Muscle of leg (tissue), 11 donors: Measurements from ENCODE around the gene SAMD4B. TPM values are rescaled to one million over a fixed set of nuclear protein-coding genes. Genes with fewer than 3 reads are reported as not detected.

Experiments
- DNase-seq: peaks from one replicate; pipeline ENCODE4 v3.0.0; 2013
- H3K27ac ChIP-seq: one replicate; pipeline ENCODE4 v1.5.1; 2013; ENCODE audit warnings: mild to moderate bottlenecking, low read length, control low read depth
- H3K27me3 ChIP-seq: one replicate; pipeline ENCODE4 v1.6.1; 2013; ENCODE audit warnings: low read length; ENCODE audit not compliant: control insufficient read depth, insufficient read depth
- H3K36me3 ChIP-seq: one replicate; pipeline ENCODE4 v1.6.1; 2013; ENCODE audit warnings: low read length; ENCODE audit not compliant: control insufficient read depth, insufficient read depth
- H3K4me1 ChIP-seq: one replicate; pipeline ENCODE4 v1.6.1; 2013; ENCODE audit warnings: low read length; ENCODE audit not compliant: control insufficient read depth, insufficient read depth
- H3K4me3 ChIP-seq: one replicate; pipeline ENCODE4 v1.5.1; 2013; ENCODE audit warnings: low read length, control low read depth
- H3K9me3 ChIP-seq: replicated peaks from 2 replicates; pipeline ENCODE4 v1.6.1; 2013; ENCODE audit warnings: low read depth, low read length; ENCODE audit not compliant: control insufficient read depth
- WGBS: methylation state at CpG from one replicate; pipeline ENCODE4 v1.1.5; 2013; ENCODE audit warnings: missing lambda C conversion rate; ENCODE audit not compliant: insufficient coverage; 5-methylcytosine and 5-hydroxymethylcytosine counted together
- polyA plus RNA-seq, 8 donors: library from polyadenylated mRNA; unstranded; fragments of 120-200 nt; gene quantifications; one replicate each; pipeline versions ENCODE4 v1.2.1 to v1.2.3, GENCODE V29; 2013; ENCODE audit warnings: inconsistent platforms in 1 of 8, low replicate concordance in 1 of 8; ENCODE audit not compliant: insufficient read length in 8 of 8, insufficient read depth in 1 of 8
- total RNA-seq: library from RNA; stranded (reverse); fragments of 120-200 nt; gene quantifications from one replicate; pipeline ENCODE4 v1.2.4, GENCODE V29; 2013

The SAMD4B gene
- total and polyA plus RNA-seq, 9 donors = 36.6 to 99.6 (median 82.8) TPM

GRCh38 chr19:39349326-39349725, 7.1 kb downstream of the SAMD4B start:
- Histone ChIP-seq H3K36me3 (peaks cover 64% of the 10 kb centered on the region), H3K9me3 (no peaks in the 10 kb centered on the region), H3K27me3 (no peaks in the 10 kb centered on the region), H3K27ac (no peak overlapping the region), H3K4me1 (peaks cover 27% of the 10 kb centered on the region), H3K4me3 (no peak overlapping the region)
- DNase-seq = no peak
- WGBS = 80% methylated on average over 1 of the region's 4 CpGs

DNA sequence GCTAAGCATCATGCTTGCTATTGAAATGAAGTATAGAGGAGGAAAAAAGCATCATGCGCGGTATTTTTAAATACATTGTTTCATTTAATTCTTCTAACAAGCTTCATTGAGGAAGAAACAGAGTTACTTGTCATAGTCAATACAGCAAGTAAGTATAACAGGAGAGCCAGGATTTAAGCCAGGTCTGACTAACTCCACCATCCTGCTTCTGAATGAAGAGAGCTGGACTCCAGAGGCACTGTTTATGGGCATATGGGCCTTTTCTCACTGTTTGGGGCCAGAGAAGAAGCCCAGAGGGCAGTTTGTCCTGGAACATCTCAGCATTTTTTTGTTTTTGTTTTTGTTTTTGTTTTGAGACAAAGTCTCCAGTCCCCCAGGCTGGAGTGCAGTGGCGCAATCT, 7.9 kb downstream of the SAMD4B start:
- Histone ChIP-seq H3K36me3 (peaks cover 63% of the 10 kb centered on the region), H3K4me3 (no peak overlapping the region), H3K27ac (no peak overlapping the region), H3K9me3 (no peaks in the 10 kb centered on the region), H3K4me1 (peaks cover 22% of the 10 kb centered on the region), H3K27me3 (no peaks in the 10 kb centered on the region)
- no peak for DNase-seq
- WGBS = no CpG with 5 or more reads among the region's 3 CpGs

DNA sequence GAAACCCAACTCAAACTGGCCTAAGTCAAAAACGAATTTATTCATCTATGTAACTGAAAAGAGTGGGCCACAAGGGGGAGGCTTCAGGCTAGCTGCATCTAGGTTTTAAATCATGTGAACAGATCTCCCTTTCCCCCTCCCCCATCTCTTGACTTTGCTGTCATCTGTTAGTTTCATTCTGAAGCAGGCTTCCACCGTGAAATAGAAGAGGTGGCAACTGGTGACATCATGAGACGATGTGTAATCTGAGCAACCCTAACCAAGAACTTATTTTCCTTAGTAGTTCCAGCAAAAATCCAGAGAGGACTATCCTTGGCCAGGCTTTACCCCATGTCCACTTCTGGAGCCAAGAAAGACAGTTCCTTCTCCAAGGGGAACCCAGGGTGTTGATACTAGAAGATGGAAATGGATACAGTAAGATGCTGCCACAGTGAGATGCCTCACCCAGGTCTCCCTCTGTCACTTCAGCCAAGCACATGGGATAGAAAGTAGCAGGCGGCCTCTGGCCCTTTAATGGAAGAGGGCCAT, 9.4 kb downstream of the SAMD4B start:
- WGBS = 40% methylated on average over 1 of the region's 4 CpGs
- no peaks in the 10 kb centered on the region for H3K9me3 ChIP-seq
- H3K27ac ChIP-seq = peak overlapping the region; percentile 66
- peaks cover 64% of the 10 kb centered on the region for H3K36me3 ChIP-seq
- peaks cover 14% of the 10 kb centered on the region for H3K4me1 ChIP-seq
- H3K27me3 ChIP-seq = no peaks in the 10 kb centered on the region
- DNase-seq = peak; percentile 71
- no peak overlapping the region for H3K4me3 ChIP-seq

DNA sequence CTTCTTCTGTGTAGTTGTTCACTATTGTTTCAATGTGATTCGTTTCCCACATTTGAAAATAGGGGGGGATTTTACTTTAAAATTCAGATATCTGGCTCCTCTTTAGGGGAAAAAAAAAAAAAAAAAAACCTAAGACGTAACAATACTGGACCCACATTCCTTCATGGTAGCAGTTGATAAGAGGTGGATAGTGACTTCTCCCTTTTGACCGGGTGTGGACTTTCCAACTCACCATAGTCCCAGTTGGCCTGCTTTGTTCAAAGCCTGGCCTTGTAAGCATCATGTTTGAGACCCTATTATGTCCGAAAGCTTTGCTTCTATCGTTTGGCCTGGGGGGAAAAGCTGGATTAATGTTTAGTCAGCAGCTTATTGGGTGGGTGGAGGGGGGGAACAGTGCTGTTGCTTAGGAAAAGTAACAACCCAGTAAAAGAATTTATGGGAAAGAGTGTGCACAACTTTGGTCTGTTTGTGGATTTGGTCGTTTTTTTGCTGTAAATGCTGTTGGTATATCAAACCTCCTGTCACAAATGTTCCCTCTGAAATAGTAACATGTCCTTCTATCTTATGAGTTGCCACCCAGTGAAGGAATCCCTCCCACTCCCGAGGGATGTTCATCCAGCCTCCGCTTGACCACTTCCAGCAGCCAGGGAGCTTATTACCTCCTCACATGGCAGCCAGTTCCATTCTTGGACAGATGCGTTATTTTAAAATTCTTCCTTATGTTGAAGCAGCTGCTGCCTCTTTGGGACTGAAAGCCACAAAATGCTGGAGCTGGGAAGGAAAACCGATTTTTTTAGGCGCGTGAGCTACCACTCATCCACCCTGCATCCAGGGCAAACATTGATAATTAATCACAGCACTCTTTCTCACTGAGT, 10.4 kb downstream of the SAMD4B start:
- peak; percentile 80 for DNase-seq
- peak overlapping the region; percentile 72 for H3K27ac ChIP-seq
- H3K9me3 ChIP-seq = no peaks in the 10 kb centered on the region
- H3K4me1 ChIP-seq = peaks cover 11% of the 10 kb centered on the region
- H3K36me3 ChIP-seq = peaks cover 69% of the 10 kb centered on the region
- H3K4me3 ChIP-seq = no peak overlapping the region
- H3K27me3 ChIP-seq = no peaks in the 10 kb centered on the region
- 45% methylated on average over 4 of the region's 12 CpGs for WGBS

- DNase-seq = no peak
- Histone ChIP-seq H3K36me3 (peaks cover 71% of the 10 kb centered on the region), H3K27me3 (no peaks in the 10 kb centered on the region), H3K4me3 (no peak overlapping the region), H3K9me3 (no peaks in the 10 kb centered on the region), H3K27ac (no peak overlapping the region), H3K4me1 (peaks cover 9% of the 10 kb centered on the region)
- 71% methylated on average over 2 of the region's 5 CpGs for WGBS
Measured at GRCh38 chr19:39355253-39355652, 13.0 kb downstream of the SAMD4B start.

DNA sequence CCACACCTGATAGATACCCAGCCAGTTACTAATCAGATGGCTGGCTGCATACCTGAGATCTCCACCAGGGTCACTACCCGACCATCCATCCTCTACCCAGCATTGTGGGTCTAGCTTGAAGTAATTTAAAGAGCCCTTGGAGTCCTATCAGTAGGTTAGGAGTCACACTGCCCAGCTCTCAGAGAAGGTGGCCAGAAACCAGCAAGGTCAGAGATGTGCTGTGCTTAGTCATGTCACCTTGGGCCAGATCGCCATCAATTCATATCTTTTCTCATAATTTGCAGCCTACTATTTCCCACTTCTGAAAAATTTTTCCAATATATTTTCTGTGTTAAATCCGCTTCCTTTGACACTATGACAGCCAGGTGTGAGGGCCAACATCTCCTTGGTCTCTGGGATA, 13.9 kb downstream of the SAMD4B start:
- H3K36me3 ChIP-seq = peaks cover 78% of the 10 kb centered on the region
- DNase-seq = no peak
- H3K4me3 ChIP-seq = no peak overlapping the region
- no peak overlapping the region for H3K27ac ChIP-seq
- peaks cover 9% of the 10 kb centered on the region for H3K4me1 ChIP-seq
- H3K27me3 ChIP-seq = no peaks in the 10 kb centered on the region
- WGBS = 100% methylated on average over 1 of the region's 3 CpGs
- H3K9me3 ChIP-seq = no peaks in the 10 kb centered on the region

GRCh38 chr19:39356647-39357046, 14.4 kb downstream of the SAMD4B start:
- no peaks in the 10 kb centered on the region for H3K9me3 ChIP-seq
- DNase-seq = no peak
- H3K27me3 ChIP-seq = no peaks in the 10 kb centered on the region
- no peak overlapping the region for H3K27ac ChIP-seq
- WGBS = 87% methylated on average over 18 of the region's 18 CpGs
- peaks cover 5% of the 10 kb centered on the region for H3K4me1 ChIP-seq
- H3K4me3 ChIP-seq = no peak overlapping the region
- H3K36me3 ChIP-seq = peaks cover 75% of the 10 kb centered on the region

GRCh38 chr19:39359026-39359425, 16.8 kb downstream of the SAMD4B start:
- H3K36me3 ChIP-seq = peaks cover 85% of the 10 kb centered on the region
- no peaks in the 10 kb centered on the region for H3K27me3 ChIP-seq
- no peak overlapping the region for H3K4me3 ChIP-seq
- DNase-seq = no peak
- no peak overlapping the region for H3K27ac ChIP-seq
- H3K9me3 ChIP-seq = no peaks in the 10 kb centered on the region
- WGBS = no CpG with 5 or more reads among the region's 3 CpGs
- peaks cover 20% of the 10 kb centered on the region for H3K4me1 ChIP-seq

DNA sequence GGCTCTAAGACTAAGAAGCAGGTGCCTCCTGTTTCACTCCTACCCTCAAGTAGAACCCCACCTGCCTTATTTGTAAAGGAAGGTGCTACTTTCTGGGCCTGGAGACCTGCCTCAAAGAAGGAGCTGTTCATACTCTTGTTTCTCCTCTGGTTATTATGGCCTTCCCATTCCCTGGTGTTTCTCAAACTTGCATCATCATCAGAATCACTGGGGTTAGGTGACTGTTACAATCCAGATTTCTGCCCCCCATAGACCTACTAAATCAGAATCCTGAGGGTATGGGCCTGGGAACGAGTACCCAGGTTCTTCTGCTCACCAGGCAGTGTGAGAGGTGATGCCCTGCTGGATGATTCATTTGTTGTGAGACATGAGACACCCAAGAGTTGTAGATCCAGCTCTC, 18.4 kb downstream of the SAMD4B start:
- Histone ChIP-seq H3K9me3 (no peaks in the 10 kb centered on the region), H3K27me3 (no peaks in the 10 kb centered on the region), H3K4me1 (peaks cover 28% of the 10 kb centered on the region), H3K4me3 (no peak overlapping the region), H3K27ac (no peak overlapping the region), H3K36me3 (peaks cover 81% of the 10 kb centered on the region)
- no peak for DNase-seq
- no CpG with 5 or more reads among the region's 1 CpG for whole genome bisulfite sequencing

DNA sequence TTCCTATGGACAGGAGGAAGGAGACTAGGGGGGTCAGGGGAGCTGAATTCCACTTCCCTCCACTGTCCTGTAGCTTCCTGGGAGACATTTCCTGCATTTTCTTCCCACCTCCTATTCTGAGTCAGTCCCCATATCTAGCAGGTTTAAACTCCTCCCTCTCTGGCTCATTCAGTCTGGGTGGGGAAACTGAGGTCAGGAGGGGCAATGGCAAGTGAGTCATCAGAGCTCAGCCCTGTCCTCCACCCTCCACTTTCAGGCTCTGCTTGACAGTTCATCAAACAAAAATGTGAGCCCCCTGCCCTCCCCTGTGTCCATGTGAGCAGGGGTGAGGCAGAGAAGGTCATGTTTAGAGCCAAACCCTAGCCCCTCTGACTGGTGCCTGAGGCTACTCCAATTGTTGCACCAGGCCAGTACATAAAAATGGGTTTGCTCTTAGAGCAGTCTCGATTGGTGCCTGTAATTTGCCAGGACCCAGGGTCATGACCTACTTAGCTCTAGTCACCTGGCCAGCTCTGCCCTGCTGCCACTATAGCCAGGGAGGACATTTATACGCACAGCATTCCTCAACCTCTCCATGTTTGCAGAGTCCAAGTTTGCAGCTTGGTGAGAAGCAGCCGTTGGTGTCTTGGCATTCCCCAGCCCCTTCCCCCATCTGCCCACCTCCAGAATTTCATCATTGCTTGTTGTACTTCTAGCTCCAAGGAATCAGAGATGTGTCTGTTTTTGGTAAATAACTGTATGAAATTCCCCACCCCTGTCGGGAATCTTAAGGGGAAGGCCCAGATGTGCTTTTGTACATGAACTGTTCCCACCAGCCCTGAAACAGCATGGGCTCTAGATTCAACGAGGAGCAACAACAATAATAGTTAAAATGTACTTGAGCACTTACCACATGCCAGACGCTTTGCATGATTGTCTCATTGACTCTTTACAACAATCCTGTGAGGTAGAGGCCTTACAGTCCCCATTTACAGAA, 20.7 kb downstream of the SAMD4B start:
- 60% methylated on average over 2 of the region's 6 CpGs for WGBS
- DNase-seq = peak; percentile 64
- Histone ChIP-seq H3K36me3 (peaks cover 73% of the 10 kb centered on the region), H3K4me3 (no peak overlapping the region), H3K4me1 (peaks cover 28% of the 10 kb centered on the region), H3K27ac (peak overlapping the region; percentile 89), H3K27me3 (no peaks in the 10 kb centered on the region), H3K9me3 (no peaks in the 10 kb centered on the region)
